ENCODE data around the gene EYA2. TPM values are rescaled to one million over a fixed set of nuclear protein-coding genes. Genes with fewer than 3 reads are reported as not detected.

Gene EYA2
- total RNA-seq, 1 donor from 2014 or later, result not detected

DNA sequence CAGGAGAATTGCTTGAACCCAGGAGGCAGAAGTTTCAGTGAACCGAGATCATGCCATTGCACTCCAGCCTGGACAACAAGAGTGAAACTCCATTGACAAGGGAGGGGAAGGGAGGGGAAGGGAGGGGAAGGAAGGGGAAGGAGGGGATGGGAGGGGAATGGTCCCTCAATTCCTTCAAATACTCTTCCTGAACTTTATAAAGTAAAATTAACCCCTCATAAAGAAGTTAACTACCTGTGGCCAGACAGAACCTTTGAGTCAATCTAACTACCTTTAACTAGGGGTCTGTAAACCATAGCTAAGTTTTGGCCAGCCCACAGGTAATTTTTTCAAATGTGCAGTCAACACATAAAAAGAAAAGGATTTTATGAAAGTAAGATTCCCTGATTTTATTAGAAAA, 330.8 kb downstream of the EYA2 start:
- H3K27ac Mint-ChIP-seq, result no peak overlapping the region
- peaks cover 5% of the 10 kb centered on the region for H3K4me1 Mint-ChIP-seq (ENCODE audit: low read depth)
- peaks cover 61% of the 10 kb centered on the region for H3K36me3 Mint-ChIP-seq (ENCODE audit: low read depth)
- DNase-seq (ENCODE audit: low spot score), result no peak
- intact Hi-C loops (cut with micrococcal nuclease), result no loop called here
- H3K4me3 Mint-ChIP-seq (ENCODE audit: low read depth), result no peak overlapping the region
- no peaks in the 10 kb centered on the region for H3K9me3 Mint-ChIP-seq
- no peaks in the 10 kb centered on the region for H3K27me3 Mint-ChIP-seq (ENCODE audit: low read depth)

DNA sequence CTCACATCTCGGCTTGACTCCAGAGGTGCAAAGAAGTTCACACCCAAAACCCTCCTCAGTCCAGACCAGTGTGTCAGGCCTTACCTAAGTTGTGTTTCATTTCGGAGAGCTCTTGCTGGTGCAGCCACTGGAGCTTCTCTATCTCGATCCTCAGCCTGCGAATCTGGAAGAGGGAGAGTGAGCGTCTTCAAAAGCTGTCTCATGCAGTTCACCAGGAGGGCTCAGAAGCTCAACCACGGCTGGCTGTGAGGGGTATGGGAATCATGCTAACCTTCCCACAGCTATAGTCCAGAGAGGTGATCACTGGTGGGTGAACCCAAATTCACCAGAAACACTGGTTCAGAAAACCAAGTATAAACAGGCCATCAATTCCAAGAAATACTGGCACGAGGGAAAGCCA, 332.5 kb downstream of the EYA2 start:
- H3K9me3 Mint-ChIP-seq, result no peaks in the 10 kb centered on the region
- intact Hi-C loops (cut with micrococcal nuclease), result no loop called here
- H3K27me3 Mint-ChIP-seq (ENCODE audit: low read depth), result no peaks in the 10 kb centered on the region
- no peak overlapping the region for H3K4me3 Mint-ChIP-seq (ENCODE audit: low read depth)
- H3K36me3 Mint-ChIP-seq (ENCODE audit: low read depth), result peaks cover 61% of the 10 kb centered on the region
- H3K4me1 Mint-ChIP-seq (ENCODE audit: low read depth), result peaks cover 6% of the 10 kb centered on the region
- H3K27ac Mint-ChIP-seq, result no peak overlapping the region
- no peak for DNase-seq (ENCODE audit: low spot score)

- Mint-ChIP-seq H3K9me3 (no peaks in the 10 kb centered on the region), H3K36me3 (ENCODE audit: low read depth) (peaks cover 59% of the 10 kb centered on the region), H3K27me3 (ENCODE audit: low read depth) (no peaks in the 10 kb centered on the region), H3K4me3 (ENCODE audit: low read depth) (no peak overlapping the region), H3K27ac (no peak overlapping the region), H3K4me1 (ENCODE audit: low read depth) (peaks cover 2% of the 10 kb centered on the region)
- no peak for DNase-seq (ENCODE audit: low spot score)
- intact Hi-C loops (cut with micrococcal nuclease), result no loop called here
Observed at GRCh38 chr20:47227576-47227975, 332.9 kb downstream of the EYA2 start.

- Mint-ChIP-seq H3K9me3 (no peaks in the 10 kb centered on the region), H3K4me1 (ENCODE audit: low read depth) (peaks cover 2% of the 10 kb centered on the region), H3K27me3 (ENCODE audit: low read depth) (no peaks in the 10 kb centered on the region), H3K4me3 (ENCODE audit: low read depth) (no peak overlapping the region), H3K36me3 (ENCODE audit: low read depth) (peaks cover 59% of the 10 kb centered on the region), H3K27ac (no peak overlapping the region)
- intact Hi-C loops (cut with micrococcal nuclease), result no loop called here
- no peak for DNase-seq (ENCODE audit: low spot score)
Observed at GRCh38 chr20:47228654-47229053, 334.0 kb downstream of the EYA2 start.

- Mint-ChIP-seq H3K27me3 (ENCODE audit: low read depth) (no peaks in the 10 kb centered on the region), H3K27ac (no peak overlapping the region), H3K9me3 (no peaks in the 10 kb centered on the region), H3K4me3 (ENCODE audit: low read depth) (no peak overlapping the region), H3K4me1 (ENCODE audit: low read depth) (peaks cover 2% of the 10 kb centered on the region), H3K36me3 (ENCODE audit: low read depth) (peaks cover 57% of the 10 kb centered on the region)
- intact Hi-C loops (cut with micrococcal nuclease), result no loop called here
- no peak for DNase-seq (ENCODE audit: low spot score)
Observed at GRCh38 chr20:47230811-47231256, 336.2 kb downstream of the EYA2 start.

DNA sequence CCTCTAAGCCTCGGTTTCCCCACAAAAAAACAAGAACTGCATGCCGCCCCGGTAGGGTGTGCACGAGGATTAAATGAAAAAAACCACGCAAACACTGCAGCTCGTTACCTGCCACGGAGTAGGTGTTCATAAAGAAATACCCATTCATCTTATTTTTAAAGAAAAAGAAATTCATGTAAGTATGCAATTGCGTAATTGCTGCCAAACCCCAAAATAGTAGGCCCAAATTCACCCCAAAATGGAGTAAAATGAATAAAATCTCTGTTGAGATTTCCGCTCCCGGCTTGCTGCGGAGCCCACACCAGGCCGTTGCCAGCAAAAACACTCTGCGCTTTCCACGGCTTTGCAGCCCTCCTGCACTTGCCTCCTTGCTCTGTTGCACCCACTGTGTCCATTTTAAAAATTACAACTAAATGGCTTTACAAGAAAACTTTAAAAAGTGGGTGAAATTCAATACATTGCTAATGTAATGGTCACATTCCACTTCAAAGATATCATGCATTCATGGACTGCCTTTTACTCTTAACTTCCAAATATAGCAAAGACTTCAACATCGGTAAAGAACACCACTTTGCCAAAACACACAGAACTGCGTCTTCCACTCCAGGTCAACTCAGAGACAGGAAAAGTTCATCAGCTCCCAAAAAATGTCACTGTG, 336.9 kb downstream of the EYA2 start:
- H3K27ac Mint-ChIP-seq, result no peak overlapping the region
- H3K4me1 Mint-ChIP-seq (ENCODE audit: low read depth), result peaks cover 2% of the 10 kb centered on the region
- no peaks in the 10 kb centered on the region for H3K27me3 Mint-ChIP-seq (ENCODE audit: low read depth)
- H3K9me3 Mint-ChIP-seq, result no peaks in the 10 kb centered on the region
- DNase-seq (ENCODE audit: low spot score), result no peak
- peaks cover 59% of the 10 kb centered on the region for H3K36me3 Mint-ChIP-seq (ENCODE audit: low read depth)
- intact Hi-C loops (cut with micrococcal nuclease), result no loop called here
- no peak overlapping the region for H3K4me3 Mint-ChIP-seq (ENCODE audit: low read depth)

GRCh38 chr20:47232518-47232917, 337.9 kb downstream of the EYA2 start:
- Mint-ChIP-seq H3K27ac (no peak overlapping the region), H3K27me3 (ENCODE audit: low read depth) (no peaks in the 10 kb centered on the region)
- intact Hi-C loops (cut with micrococcal nuclease), result no loop called here

GRCh38 chr20:47233333-47234188, 338.9 kb downstream of the EYA2 start:
- peaks cover 73% of the 10 kb centered on the region for H3K36me3 Mint-ChIP-seq (ENCODE audit: low read depth)
- H3K4me3 Mint-ChIP-seq (ENCODE audit: low read depth), result no peak overlapping the region
- H3K9me3 Mint-ChIP-seq, result no peaks in the 10 kb centered on the region
- H3K4me1 Mint-ChIP-seq (ENCODE audit: low read depth), result peaks cover 2% of the 10 kb centered on the region
- intact Hi-C loops (cut with micrococcal nuclease), result no loop called here
- no peaks in the 10 kb centered on the region for H3K27me3 Mint-ChIP-seq (ENCODE audit: low read depth)
- no peak for DNase-seq (ENCODE audit: low spot score)
- H3K27ac Mint-ChIP-seq, result no peak overlapping the region

More at GRCh38 chr20:47232518-47232917, 337.9 kb downstream of the EYA2 start:
- DNase-seq (ENCODE audit: low spot score), result no peak
- Mint-ChIP-seq H3K9me3 (no peaks in the 10 kb centered on the region), H3K4me1 (ENCODE audit: low read depth) (peaks cover 2% of the 10 kb centered on the region), H3K36me3 (ENCODE audit: low read depth) (peaks cover 65% of the 10 kb centered on the region), H3K4me3 (ENCODE audit: low read depth) (no peak overlapping the region)

GRCh38 chr20:47235111-47235510, 340.5 kb downstream of the EYA2 start:
- no peak for DNase-seq (ENCODE audit: low spot score)
- H3K27me3 Mint-ChIP-seq (ENCODE audit: low read depth), result no peaks in the 10 kb centered on the region
- peaks cover 2% of the 10 kb centered on the region for H3K4me1 Mint-ChIP-seq (ENCODE audit: low read depth)
- intact Hi-C loops (cut with micrococcal nuclease), result no loop called here
- H3K9me3 Mint-ChIP-seq, result no peaks in the 10 kb centered on the region
- no peak overlapping the region for H3K4me3 Mint-ChIP-seq (ENCODE audit: low read depth)
- no peak overlapping the region for H3K27ac Mint-ChIP-seq
- peaks cover 75% of the 10 kb centered on the region for H3K36me3 Mint-ChIP-seq (ENCODE audit: low read depth)

- DNase-seq (ENCODE audit: low spot score), result no peak
- intact Hi-C loops (cut with micrococcal nuclease), result no loop called here
Observed at GRCh38 chr20:47235853-47236638, 341.4 kb downstream of the EYA2 start.

GRCh38 chr20:47236639-47236900, 341.9 kb downstream of the EYA2 start:
- Mint-ChIP-seq H3K4me1 (ENCODE audit: low read depth) (no peaks in the 10 kb centered on the region), H3K36me3 (ENCODE audit: low read depth) (peaks cover 66% of the 10 kb centered on the region), H3K9me3 (no peaks in the 10 kb centered on the region), H3K4me3 (ENCODE audit: low read depth) (no peak overlapping the region), H3K27me3 (ENCODE audit: low read depth) (no peaks in the 10 kb centered on the region), H3K27ac (no peak overlapping the region)
- no peak for DNase-seq (ENCODE audit: low spot score)
- intact Hi-C loops (cut with micrococcal nuclease), result no loop called here

More at GRCh38 chr20:47235853-47236638, 341.4 kb downstream of the EYA2 start:
- Mint-ChIP-seq H3K27me3 (ENCODE audit: low read depth) (no peaks in the 10 kb centered on the region), H3K36me3 (ENCODE audit: low read depth) (peaks cover 68% of the 10 kb centered on the region), H3K9me3 (no peaks in the 10 kb centered on the region), H3K27ac (no peak overlapping the region), H3K4me3 (ENCODE audit: low read depth) (no peak overlapping the region), H3K4me1 (ENCODE audit: low read depth) (no peaks in the 10 kb centered on the region)

DNA sequence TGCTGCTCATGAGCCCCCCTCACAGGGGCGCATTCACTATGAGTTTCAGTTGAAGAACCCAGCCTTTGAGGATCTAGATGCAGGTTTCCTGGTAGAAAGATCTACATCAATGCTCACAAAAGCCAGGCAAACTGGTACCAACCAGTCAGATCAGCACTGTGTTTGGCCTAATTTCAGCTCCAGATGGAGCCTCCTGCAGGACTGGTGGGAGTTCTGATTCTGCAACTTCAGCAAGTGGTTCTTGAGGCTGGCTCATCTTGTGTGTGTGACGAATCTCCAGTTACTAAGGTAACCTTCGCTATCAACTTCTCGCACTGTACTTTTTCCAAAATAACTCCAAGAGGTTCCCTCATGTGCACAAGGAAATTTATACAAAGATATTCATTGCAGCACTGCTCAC, 343.1 kb downstream of the EYA2 start:
- Mint-ChIP-seq H3K36me3 (ENCODE audit: low read depth) (peaks cover 63% of the 10 kb centered on the region), H3K27ac (no peak overlapping the region), H3K4me3 (ENCODE audit: low read depth) (no peak overlapping the region), H3K4me1 (ENCODE audit: low read depth) (no peaks in the 10 kb centered on the region), H3K27me3 (ENCODE audit: low read depth) (no peaks in the 10 kb centered on the region), H3K9me3 (no peaks in the 10 kb centered on the region)
- intact Hi-C loops (cut with micrococcal nuclease), result no loop called here
- DNase-seq (ENCODE audit: low spot score), result no peak
